ENCODE measurements around the gene VAV1.

DNA sequence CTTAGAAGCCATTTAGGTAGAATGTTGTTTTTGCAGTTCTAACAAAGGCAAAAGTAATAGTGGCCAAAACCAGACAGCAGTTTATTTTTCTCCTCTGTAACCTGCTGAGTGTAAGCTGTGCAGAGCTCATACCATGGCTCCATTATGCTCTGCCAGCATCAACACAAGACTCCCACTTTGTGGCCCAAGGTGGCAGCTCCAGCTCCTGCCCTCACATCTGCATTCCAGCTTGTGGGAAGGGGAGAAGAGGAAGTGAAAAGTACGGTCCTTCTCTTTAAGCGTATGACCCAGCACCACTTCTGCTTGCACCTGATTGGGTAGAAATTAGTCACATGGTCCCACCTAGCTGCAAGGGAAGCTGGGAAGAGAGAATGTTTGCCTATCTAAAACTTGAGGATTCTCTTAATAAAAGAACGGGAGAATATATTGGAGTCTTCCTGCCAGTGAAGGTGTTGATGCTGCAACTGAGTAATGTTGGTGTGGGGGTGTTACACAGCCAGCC, 134.1 kb downstream of the VAV1 start:
- TF ChIP-seq, protein P1, sequence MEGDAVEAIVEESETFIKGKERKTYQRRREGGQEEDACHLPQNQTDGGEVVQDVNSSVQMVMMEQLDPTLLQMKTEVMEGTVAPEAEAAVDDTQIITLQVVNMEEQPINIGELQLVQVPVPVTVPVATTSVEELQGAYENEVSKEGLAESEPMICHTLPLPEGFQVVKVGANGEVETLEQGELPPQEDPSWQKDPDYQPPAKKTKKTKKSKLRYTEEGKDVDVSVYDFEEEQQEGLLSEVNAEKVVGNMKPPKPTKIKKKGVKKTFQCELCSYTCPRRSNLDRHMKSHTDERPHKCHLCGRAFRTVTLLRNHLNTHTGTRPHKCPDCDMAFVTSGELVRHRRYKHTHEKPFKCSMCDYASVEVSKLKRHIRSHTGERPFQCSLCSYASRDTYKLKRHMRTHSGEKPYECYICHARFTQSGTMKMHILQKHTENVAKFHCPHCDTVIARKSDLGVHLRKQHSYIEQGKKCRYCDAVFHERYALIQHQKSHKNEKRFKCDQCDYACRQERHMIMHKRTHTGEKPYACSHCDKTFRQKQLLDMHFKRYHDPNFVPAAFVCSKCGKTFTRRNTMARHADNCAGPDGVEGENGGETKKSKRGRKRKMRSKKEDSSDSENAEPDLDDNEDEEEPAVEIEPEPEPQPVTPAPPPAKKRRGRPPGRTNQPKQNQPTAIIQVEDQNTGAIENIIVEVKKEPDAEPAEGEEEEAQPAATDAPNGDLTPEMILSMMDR (IDR thresholded peaks at IDR 0.05), result no peak
- TF ChIP-seq TP53 (CRISPR knock-in tag; IDR thresholded peaks at IDR 0.05) (no peak), NFYB (CRISPR knock-in tag; conservative IDR thresholded peaks at IDR 0.05; ENCODE audit: low read depth) (no peak), IRF2 (CRISPR knock-in tag; IDR thresholded peaks at IDR 0.05; ENCODE audit: borderline replicate concordance, low read depth) (no peak), MXD4 (CRISPR knock-in tag; IDR thresholded peaks at IDR 0.05; ENCODE audit: borderline replicate concordance) (no peak), ZNF396 (CRISPR knock-in tag; IDR thresholded peaks at IDR 0.05; ENCODE audit: borderline replicate concordance) (no peak), FOXJ3 (CRISPR knock-in tag; IDR thresholded peaks at IDR 0.05; ENCODE audit: borderline replicate concordance) (no peak), ETV6 (CRISPR knock-in tag; IDR thresholded peaks at IDR 0.05) (no peak), SP1 (CRISPR knock-in tag; conservative IDR thresholded peaks at IDR 0.05) (no peak)
- TF ChIP-seq, protein P2, sequence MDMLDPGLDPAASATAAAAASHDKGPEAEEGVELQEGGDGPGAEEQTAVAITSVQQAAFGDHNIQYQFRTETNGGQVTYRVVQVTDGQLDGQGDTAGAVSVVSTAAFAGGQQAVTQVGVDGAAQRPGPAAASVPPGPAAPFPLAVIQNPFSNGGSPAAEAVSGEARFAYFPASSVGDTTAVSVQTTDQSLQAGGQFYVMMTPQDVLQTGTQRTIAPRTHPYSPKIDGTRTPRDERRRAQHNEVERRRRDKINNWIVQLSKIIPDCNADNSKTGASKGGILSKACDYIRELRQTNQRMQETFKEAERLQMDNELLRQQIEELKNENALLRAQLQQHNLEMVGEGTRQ (CRISPR knock-in tag; IDR thresholded peaks at IDR 0.05), result no peak
- TF ChIP-seq, protein P3, sequence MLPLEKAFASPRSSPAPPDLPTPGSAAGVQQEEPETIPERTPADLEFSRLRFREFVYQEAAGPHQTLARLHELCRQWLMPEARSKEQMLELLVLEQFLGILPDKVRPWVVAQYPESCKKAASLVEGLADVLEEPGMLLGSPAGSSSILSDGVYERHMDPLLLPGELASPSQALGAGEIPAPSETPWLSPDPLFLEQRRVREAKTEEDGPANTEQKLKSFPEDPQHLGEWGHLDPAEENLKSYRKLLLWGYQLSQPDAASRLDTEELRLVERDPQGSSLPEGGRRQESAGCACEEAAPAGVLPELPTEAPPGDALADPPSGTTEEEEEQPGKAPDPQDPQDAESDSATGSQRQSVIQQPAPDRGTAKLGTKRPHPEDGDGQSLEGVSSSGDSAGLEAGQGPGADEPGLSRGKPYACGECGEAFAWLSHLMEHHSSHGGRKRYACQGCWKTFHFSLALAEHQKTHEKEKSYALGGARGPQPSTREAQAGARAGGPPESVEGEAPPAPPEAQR (CRISPR knock-in tag; IDR thresholded peaks at IDR 0.05), result no peak
- TF ChIP-seq, protein P4, sequence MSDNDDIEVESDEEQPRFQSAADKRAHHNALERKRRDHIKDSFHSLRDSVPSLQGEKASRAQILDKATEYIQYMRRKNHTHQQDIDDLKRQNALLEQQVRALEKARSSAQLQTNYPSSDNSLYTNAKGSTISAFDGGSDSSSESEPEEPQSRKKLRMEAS (CRISPR knock-in tag; IDR thresholded peaks at IDR 0.05), result no peak
- TF ChIP-seq, protein P5, sequence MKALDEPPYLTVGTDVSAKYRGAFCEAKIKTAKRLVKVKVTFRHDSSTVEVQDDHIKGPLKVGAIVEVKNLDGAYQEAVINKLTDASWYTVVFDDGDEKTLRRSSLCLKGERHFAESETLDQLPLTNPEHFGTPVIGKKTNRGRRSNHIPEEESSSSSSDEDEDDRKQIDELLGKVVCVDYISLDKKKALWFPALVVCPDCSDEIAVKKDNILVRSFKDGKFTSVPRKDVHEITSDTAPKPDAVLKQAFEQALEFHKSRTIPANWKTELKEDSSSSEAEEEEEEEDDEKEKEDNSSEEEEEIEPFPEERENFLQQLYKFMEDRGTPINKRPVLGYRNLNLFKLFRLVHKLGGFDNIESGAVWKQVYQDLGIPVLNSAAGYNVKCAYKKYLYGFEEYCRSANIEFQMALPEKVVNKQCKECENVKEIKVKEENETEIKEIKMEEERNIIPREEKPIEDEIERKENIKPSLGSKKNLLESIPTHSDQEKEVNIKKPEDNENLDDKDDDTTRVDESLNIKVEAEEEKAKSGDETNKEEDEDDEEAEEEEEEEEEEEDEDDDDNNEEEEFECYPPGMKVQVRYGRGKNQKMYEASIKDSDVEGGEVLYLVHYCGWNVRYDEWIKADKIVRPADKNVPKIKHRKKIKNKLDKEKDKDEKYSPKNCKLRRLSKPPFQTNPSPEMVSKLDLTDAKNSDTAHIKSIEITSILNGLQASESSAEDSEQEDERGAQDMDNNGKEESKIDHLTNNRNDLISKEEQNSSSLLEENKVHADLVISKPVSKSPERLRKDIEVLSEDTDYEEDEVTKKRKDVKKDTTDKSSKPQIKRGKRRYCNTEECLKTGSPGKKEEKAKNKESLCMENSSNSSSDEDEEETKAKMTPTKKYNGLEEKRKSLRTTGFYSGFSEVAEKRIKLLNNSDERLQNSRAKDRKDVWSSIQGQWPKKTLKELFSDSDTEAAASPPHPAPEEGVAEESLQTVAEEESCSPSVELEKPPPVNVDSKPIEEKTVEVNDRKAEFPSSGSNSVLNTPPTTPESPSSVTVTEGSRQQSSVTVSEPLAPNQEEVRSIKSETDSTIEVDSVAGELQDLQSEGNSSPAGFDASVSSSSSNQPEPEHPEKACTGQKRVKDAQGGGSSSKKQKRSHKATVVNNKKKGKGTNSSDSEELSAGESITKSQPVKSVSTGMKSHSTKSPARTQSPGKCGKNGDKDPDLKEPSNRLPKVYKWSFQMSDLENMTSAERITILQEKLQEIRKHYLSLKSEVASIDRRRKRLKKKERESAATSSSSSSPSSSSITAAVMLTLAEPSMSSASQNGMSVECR (CRISPR knock-in tag; IDR thresholded peaks at IDR 0.05; ENCODE audit: borderline replicate concordance), result no peak
- TF ChIP-seq, protein P6, sequence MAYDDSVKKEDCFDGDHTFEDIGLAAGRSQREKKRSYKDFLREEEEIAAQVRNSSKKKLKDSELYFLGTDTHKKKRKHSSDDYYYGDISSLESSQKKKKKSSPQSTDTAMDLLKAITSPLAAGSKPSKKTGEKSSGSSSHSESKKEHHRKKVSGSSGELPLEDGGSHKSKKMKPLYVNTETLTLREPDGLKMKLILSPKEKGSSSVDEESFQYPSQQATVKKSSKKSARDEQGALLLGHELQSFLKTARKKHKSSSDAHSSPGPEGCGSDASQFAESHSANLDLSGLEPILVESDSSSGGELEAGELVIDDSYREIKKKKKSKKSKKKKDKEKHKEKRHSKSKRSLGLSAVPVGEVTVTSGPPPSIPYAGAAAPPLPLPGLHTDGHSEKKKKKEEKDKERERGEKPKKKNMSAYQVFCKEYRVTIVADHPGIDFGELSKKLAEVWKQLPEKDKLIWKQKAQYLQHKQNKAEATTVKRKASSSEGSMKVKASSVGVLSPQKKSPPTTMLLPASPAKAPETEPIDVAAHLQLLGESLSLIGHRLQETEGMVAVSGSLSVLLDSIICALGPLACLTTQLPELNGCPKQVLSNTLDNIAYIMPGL (CRISPR knock-in tag; IDR thresholded peaks at IDR 0.05), result no peak
